Astrocyte (in vitro differentiated cells and primary cell): Measurements from ENCODE around the gene FCRL3. TPM values are rescaled to one million over a fixed set of nuclear protein-coding genes. Genes with fewer than 3 reads are reported as not detected.

Source experiments
- DNase-seq: peaks from one replicate; pipeline ENCODE4 v3.0.0-alpha.2; 2010; ENCODE audit warnings: low read depth
- FAIRE-seq: peaks from 2 replicates; lab custom pipeline; 2011; peaks lifted over from hg19 to GRCh38; lab: Jason Lieb, UNC
- H2AFZ ChIP-seq: 2 replicates; pipeline ENCODE4 v1.6.0; 2012; ENCODE audit warnings: low read depth, low read length, inconsistent platforms
- H3K27ac ChIP-seq: 2 replicates; pipeline ENCODE4 v1.5.1; 2011; ENCODE audit warnings: low read depth, low read length, inconsistent platforms
- H3K27me3 ChIP-seq: 2 replicates; pipeline ENCODE4 v1.6.0; 2011; ENCODE audit warnings: low read length, inconsistent platforms; ENCODE audit not compliant: insufficient read depth
- H3K36me3 ChIP-seq: 2 replicates; pipeline ENCODE4 v1.5.1; 2011; ENCODE audit warnings: low read length, inconsistent platforms; ENCODE audit not compliant: insufficient read depth
- H3K4me1 ChIP-seq: 2 replicates; pipeline ENCODE4 v1.5.1; 2011; ENCODE audit warnings: low read length, inconsistent platforms; ENCODE audit not compliant: insufficient read depth
- H3K4me2 ChIP-seq: 2 replicates; pipeline ENCODE4 v1.6.0; 2012; ENCODE audit warnings: low read length, inconsistent platforms
- H3K4me3 ChIP-seq: 2 replicates; pipeline ENCODE4 v1.5.1; 2011; ENCODE audit warnings: low read depth, mild to moderate bottlenecking, low read length, inconsistent platforms; ENCODE audit not compliant: insufficient read depth
- H3K79me2 ChIP-seq: 2 replicates; pipeline ENCODE4 v1.6.0; 2012; ENCODE audit warnings: mild to moderate bottlenecking, low read length, inconsistent platforms; ENCODE audit not compliant: insufficient read depth
- H3K9ac ChIP-seq: 2 replicates; pipeline ENCODE4 v1.6.0; 2012; ENCODE audit warnings: mild to moderate bottlenecking, low read length, inconsistent platforms
- H3K9me3 ChIP-seq: 2 replicates; pipeline ENCODE4 v1.5.1; 2012; ENCODE audit warnings: low read depth, mild to moderate bottlenecking, low read length, inconsistent platforms; ENCODE audit not compliant: insufficient read depth
- H4K20me1 ChIP-seq: 2 replicates; pipeline ENCODE4 v1.6.0; 2012; ENCODE audit warnings: low read length, inconsistent platforms; ENCODE audit not compliant: insufficient read depth
- H3K27ac Mint-ChIP-seq: one replicate; pipeline ENCODE4 v1.8.0; 2021; ENCODE audit warnings: mild to moderate bottlenecking, mixed read lengths; ENCODE audit not compliant: unreplicated experiment
- H3K27me3 Mint-ChIP-seq: one replicate; pipeline ENCODE4 v1.8.0; 2021; ENCODE audit warnings: low read depth, mixed read lengths; ENCODE audit not compliant: unreplicated experiment
- H3K36me3 Mint-ChIP-seq: one replicate; pipeline ENCODE4 v1.8.0; 2021; ENCODE audit warnings: low read depth, mixed read lengths; ENCODE audit not compliant: unreplicated experiment
- H3K4me1 Mint-ChIP-seq: one replicate; pipeline ENCODE4 v1.8.0; 2021; ENCODE audit warnings: low read depth, mixed read lengths; ENCODE audit not compliant: unreplicated experiment
- H3K4me3 Mint-ChIP-seq: one replicate; pipeline ENCODE4 v1.8.0; 2021; ENCODE audit warnings: mild to moderate bottlenecking, moderate library complexity, mixed read lengths; ENCODE audit not compliant: unreplicated experiment
- H3K9me3 Mint-ChIP-seq: one replicate; pipeline ENCODE4 v1.8.0; 2021; ENCODE audit warnings: mild to moderate bottlenecking, mixed read lengths; ENCODE audit not compliant: unreplicated experiment
- EZH2 ChIP-seq: IDR thresholded peaks from 2 replicates; pipeline ENCODE4 v1.6.1; 2012; ENCODE audit warnings: mild to moderate bottlenecking, low read length, inconsistent platforms; ENCODE audit not compliant: insufficient read depth
- total RNA-seq: library from RNA; stranded (reverse); gene quantifications from 2 replicates; pipeline ENCODE4 v1.2.1, GENCODE V29; 2021
- TF ChIP-seq, protein P1 (sequence below): IDR thresholded peaks from 2 replicates; pipeline ENCODE4 v1.5.1; 2011; ENCODE audit warnings: low read depth, mild to moderate bottlenecking, inconsistent platforms, low read length, moderate library complexity; ENCODE audit not compliant: insufficient read depth

Gene FCRL3
- total RNA-seq, 1 donor from 2014 or later, result not detected

DNA sequence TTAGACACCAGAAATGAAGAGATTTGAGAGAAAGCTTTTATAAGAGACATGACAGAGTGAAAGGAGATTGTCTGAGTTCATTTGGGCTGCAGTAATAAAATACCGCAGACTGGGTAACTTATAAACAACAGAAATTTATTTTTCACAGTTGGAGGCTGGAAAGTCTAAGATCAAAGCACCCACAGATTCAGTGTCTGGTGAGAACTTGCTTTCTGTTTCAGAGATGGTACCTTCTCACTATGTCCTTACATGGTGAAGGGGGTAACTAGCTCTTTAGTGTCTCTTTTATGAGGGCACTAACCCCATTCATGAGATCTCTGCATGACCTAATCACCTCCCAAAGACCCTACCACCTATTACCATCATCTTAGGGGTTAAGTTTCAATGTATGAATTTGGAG is 71.8 kb downstream of the FCRL3 start:
- Histone ChIP-seq H3K79me2 (no peaks in the 10 kb centered on the region), H3K9ac (no peak overlapping the region), H3K27me3 (no peaks in the 10 kb centered on the region), H3K4me1 (no peaks in the 10 kb centered on the region), H3K27ac (no peak overlapping the region), H3K9me3 (no peaks in the 10 kb centered on the region), H3K4me2 (no peak overlapping the region), H2AFZ (no peak overlapping the region), H3K36me3 (no peaks in the 10 kb centered on the region), H4K20me1 (no peaks in the 10 kb centered on the region), H3K4me3 (no peak overlapping the region)
- no peaks in the 10 kb centered on the region for H3K9me3 Mint-ChIP-seq
- H3K27me3 Mint-ChIP-seq, result peaks cover 15% of the 10 kb centered on the region
- H3K4me3 Mint-ChIP-seq, result no peak overlapping the region
- TF ChIP-seq, protein P1, sequence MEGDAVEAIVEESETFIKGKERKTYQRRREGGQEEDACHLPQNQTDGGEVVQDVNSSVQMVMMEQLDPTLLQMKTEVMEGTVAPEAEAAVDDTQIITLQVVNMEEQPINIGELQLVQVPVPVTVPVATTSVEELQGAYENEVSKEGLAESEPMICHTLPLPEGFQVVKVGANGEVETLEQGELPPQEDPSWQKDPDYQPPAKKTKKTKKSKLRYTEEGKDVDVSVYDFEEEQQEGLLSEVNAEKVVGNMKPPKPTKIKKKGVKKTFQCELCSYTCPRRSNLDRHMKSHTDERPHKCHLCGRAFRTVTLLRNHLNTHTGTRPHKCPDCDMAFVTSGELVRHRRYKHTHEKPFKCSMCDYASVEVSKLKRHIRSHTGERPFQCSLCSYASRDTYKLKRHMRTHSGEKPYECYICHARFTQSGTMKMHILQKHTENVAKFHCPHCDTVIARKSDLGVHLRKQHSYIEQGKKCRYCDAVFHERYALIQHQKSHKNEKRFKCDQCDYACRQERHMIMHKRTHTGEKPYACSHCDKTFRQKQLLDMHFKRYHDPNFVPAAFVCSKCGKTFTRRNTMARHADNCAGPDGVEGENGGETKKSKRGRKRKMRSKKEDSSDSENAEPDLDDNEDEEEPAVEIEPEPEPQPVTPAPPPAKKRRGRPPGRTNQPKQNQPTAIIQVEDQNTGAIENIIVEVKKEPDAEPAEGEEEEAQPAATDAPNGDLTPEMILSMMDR, result no peak
- no peak for TF ChIP-seq EZH2
- no peaks in the 10 kb centered on the region for H3K36me3 Mint-ChIP-seq
- no peaks in the 10 kb centered on the region for H3K4me1 Mint-ChIP-seq
- no peak overlapping the region for H3K27ac Mint-ChIP-seq
- FAIRE-seq (no peak), DNase-seq (no peak)

Other genes starting within 250 kb of the FCRL3 start
- not detected in 2 replicates for gene FCRL5, start 148.3 kb downstream of the FCRL3 start, total RNA-seq
- 0.48 TPM in 1 of 2 replicates, not detected in the other for gene FCRL4, start 102.7 kb downstream of the FCRL3 start, total RNA-seq
- gene FCRL2, start 76.4 kb upstream of the FCRL3 start, total RNA-seq, result not detected in 2 replicates
- not detected in 2 replicates for gene FCRL1, start 119.4 kb upstream of the FCRL3 start, total RNA-seq
- gene CD5L, start 141.0 kb upstream of the FCRL3 start, total RNA-seq, result not detected in 2 replicates